Uterus (tissue), 4 donors: ENCODE results near the gene PRKAB2. TPM values are rescaled to one million over a fixed set of nuclear protein-coding genes. Genes with fewer than 3 reads are reported as not detected.
"Not testable (repeated sequence)": the region's sequence is repeated elsewhere in the genome, so short reads cannot be mapped to it uniquely, and the experiment has no call there.

ENCODE experiments used
- DNase-seq, 2 donors: peaks; one replicate each; pipeline ENCODE4 v3.0.0-alpha.2; 2019 to 2020
- H3K27ac ChIP-seq, 2 donors: fragments of 200-600 bp; sonication (generic); 1 replicate in 1 of 2; 2 replicates in 1 of 2; pipeline ENCODE4 v1.5.1; 2016 to 2018
- H3K27me3 ChIP-seq, 2 donors: fragments of 200-600 bp; sonication (generic); one replicate each; pipeline ENCODE4 v1.5.1; 2018 to 2019; ENCODE audit warnings: control low read depth in 1 of 2
- H3K36me3 ChIP-seq, 2 donors: fragments of 200-600 bp; sonication (generic); one replicate each; pipeline ENCODE4 v1.5.1; 2019; ENCODE audit warnings: control low read depth in 1 of 2
- H3K4me1 ChIP-seq, 2 donors: fragments of 200-600 bp; sonication (generic); one replicate each; pipeline ENCODE4 v1.5.1; 2018 to 2019; ENCODE audit warnings: control low read depth in 1 of 2
- H3K4me3 ChIP-seq, 2 donors: fragments of 200-600 bp; sonication (generic); 1 replicate in 1 of 2; 2 replicates in 1 of 2; pipeline ENCODE4 v1.5.1; 2018 to 2019; ENCODE audit warnings: mild to moderate bottlenecking in 1 of 2
- H3K9me3 ChIP-seq, 2 donors: fragments of 200-600 bp; sonication (generic); one replicate each; pipeline ENCODE4 v1.5.1; 2019; ENCODE audit warnings: control low read depth in 1 of 2
- CTCF ChIP-seq, 4 experiments: fragments of 200-600 bp in 2 of 4; fragments of 450-650 bp in 2 of 4; sonication (generic) in 2 of 4; IDR thresholded peaks; one replicate each; pipeline ENCODE4 v1.5.1; 2016 to 2019; ENCODE audit warnings: antibody characterized with exemption in 4 of 4, mild to moderate bottlenecking in 2 of 4, moderate library complexity in 1 of 4
- POLR2A ChIP-seq, 2 donors: fragments of 450-650 bp; IDR thresholded peaks; one replicate each; pipeline ENCODE4 v1.6.1; 2016; ENCODE audit warnings: antibody characterized with exemption in 2 of 2, mild to moderate bottlenecking in 1 of 2, moderate library complexity in 1 of 2
- intact Hi-C: fragments of 100-400 bp; cut with DNase I; formaldehyde crosslinking; loops from one replicate; pipeline ENCODE4 v1.15.1; 2023; ENCODE audit warnings: low total_unique reads
- total RNA-seq, 4 donors: library from RNA; depleted of rRNA in 3 of 4; stranded (reverse); fragments of >200 nt in 3 of 4; gene quantifications; one replicate each; pipeline versions ENCODE4 v1.1.0 to v1.2.4, GENCODE V29; 2014 to 2023
- donor health status: DM: yes; HTN: yes; CAD: no.

Gene PRKAB2
- total RNA-seq, 4 donors from 2014 or later, result 10.9 to 22.5 (median 15.2) TPM

GRCh38 chr1:147167365-147167764 is 4.9 kb downstream of the PRKAB2 start:
- no peak for TF ChIP-seq CTCF (IDR thresholded peaks at IDR 0.05)
- H3K4me3 ChIP-seq, result no peak overlapping the region
- H3K4me1 ChIP-seq, result peaks cover 0 to 7% of the 10 kb centered on the region in 2 donors
- intact Hi-C loops, result no loop called here
- H3K27me3 ChIP-seq, result no peaks in the 10 kb centered on the region
- H3K9me3 ChIP-seq, result no peaks in the 10 kb centered on the region
- DNase-seq, result no peak
- no peaks in the 10 kb centered on the region for H3K36me3 ChIP-seq
- H3K27ac ChIP-seq, result peak overlapping the region; percentile 22 to 33

DNA sequence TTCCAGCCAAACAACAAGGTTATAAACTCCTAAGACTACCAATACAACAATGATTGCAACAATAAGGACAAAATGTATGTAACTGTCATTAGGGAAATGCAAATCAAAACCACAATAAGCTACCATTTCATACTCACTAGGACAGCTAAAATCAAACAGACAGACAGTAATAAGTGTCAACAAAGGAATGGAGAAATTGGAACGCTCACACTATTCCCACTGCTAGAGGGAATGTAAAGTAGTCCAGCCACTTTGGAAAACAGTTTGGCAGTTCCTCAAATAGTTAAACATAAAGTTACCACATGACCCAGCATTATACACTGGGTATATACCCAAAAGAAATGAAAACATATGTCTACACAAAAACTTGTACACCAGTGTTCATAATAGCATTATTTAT is 9.3 kb downstream of the PRKAB2 start:
- Histone ChIP-seq H3K27me3 (no peaks in the 10 kb centered on the region), H3K4me3 (no peak overlapping the region), H3K9me3 (no peaks in the 10 kb centered on the region), H3K36me3 (no peaks in the 10 kb centered on the region), H3K27ac (no peak overlapping the region), H3K4me1 (no peaks in the 10 kb centered on the region)
- no peak for TF ChIP-seq POLR2A (IDR thresholded peaks at IDR 0.05)
- TF ChIP-seq CTCF (IDR thresholded peaks at IDR 0.05), result no peak
- intact Hi-C loops, result no loop called here
- DNase-seq, result no peak

- DNase-seq, result no peak
- H3K27me3 ChIP-seq, result no peaks in the 10 kb centered on the region
- no peaks in the 10 kb centered on the region for H3K36me3 ChIP-seq
- intact Hi-C loops, result no loop called here
- H3K27ac ChIP-seq, result no peak overlapping the region
- H3K4me3 ChIP-seq, result no peak overlapping the region
- no peaks in the 10 kb centered on the region for H3K9me3 ChIP-seq
- TF ChIP-seq CTCF (IDR thresholded peaks at IDR 0.05), result no peak
- TF ChIP-seq POLR2A (IDR thresholded peaks at IDR 0.05), result no peak
- H3K4me1 ChIP-seq, result no peaks in the 10 kb centered on the region
These were observed 10.2 kb downstream of the PRKAB2 start for GRCh38 chr1:147162093-147162492.

DNA sequence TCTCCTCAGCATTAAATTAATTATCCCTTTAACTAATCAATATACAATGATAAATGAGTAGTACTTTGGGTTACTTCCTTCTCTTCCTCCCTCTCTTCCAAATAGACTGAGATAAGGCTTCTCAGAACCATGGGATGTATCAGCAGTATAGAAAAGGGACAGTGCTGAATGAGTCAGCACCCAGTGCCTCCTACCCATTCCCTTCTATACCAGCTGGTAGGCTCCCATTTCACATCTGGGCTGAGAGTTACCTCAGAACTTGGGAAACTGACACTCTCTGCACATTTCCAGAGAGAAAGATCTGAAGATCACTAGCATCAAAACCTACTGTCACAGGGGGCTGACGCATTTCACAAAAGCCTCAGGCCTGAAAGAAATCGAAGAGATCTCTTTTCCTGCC is 15.2 kb downstream of the PRKAB2 start:
- H3K4me1 ChIP-seq, H3K27ac ChIP-seq, DNase-seq, H3K27me3 ChIP-seq, intact Hi-C loops, H3K4me3 ChIP-seq, H3K9me3 ChIP-seq, H3K36me3 ChIP-seq: not testable (repeated sequence)

- no peak for DNase-seq
- H3K36me3 ChIP-seq, result no peaks in the 10 kb centered on the region
- H3K27ac ChIP-seq, result no peak overlapping the region
- H3K27me3 ChIP-seq, result no peaks in the 10 kb centered on the region
- TF ChIP-seq CTCF (IDR thresholded peaks at IDR 0.05) (no peak), POLR2A (IDR thresholded peaks at IDR 0.05) (no peak)
- H3K4me1 ChIP-seq, result no peaks in the 10 kb centered on the region
- no peak overlapping the region for H3K4me3 ChIP-seq
- no peaks in the 10 kb centered on the region for H3K9me3 ChIP-seq
- intact Hi-C loops, result no loop called here
These were observed 15.6 kb downstream of the PRKAB2 start for GRCh38 chr1:147156642-147157041.

GRCh38 chr1:147152772-147153171 is 19.5 kb downstream of the PRKAB2 start:
- TF ChIP-seq POLR2A (IDR thresholded peaks at IDR 0.05) (no peak), CTCF (IDR thresholded peaks at IDR 0.05) (no peak)
- intact Hi-C loops, result no loop called here

More at GRCh38 chr1:147152772-147153171, 19.5 kb downstream of the PRKAB2 start:
- Histone ChIP-seq H3K4me3 (no peak overlapping the region), H3K4me1 (no peaks in the 10 kb centered on the region), H3K9me3 (no peaks in the 10 kb centered on the region), H3K36me3 (no peaks in the 10 kb centered on the region), H3K27me3 (no peaks in the 10 kb centered on the region), H3K27ac (no peak overlapping the region)
- no peak for DNase-seq
